Liver (tissue), 9 donors: Measurements from ENCODE around the gene E2F2. TPM values are rescaled to one million over a fixed set of nuclear protein-coding genes. Genes with fewer than 3 reads are reported as not detected.

ENCODE experiments used
- DNase-seq: peaks from one replicate; pipeline ENCODE4 v3.0.0-alpha.2; 2017; ENCODE audit warnings: low spot score
- H3K27ac ChIP-seq, 2 donors: one replicate each; pipeline ENCODE4 v1.7.0; 2013; ENCODE audit warnings: inconsistent platforms in 2 of 2, low read length in 2 of 2, control low read depth in 1 of 2, low read depth in 1 of 2, mild to moderate bottlenecking in 1 of 2
- H3K27me3 ChIP-seq, 4 donors: one replicate each; pipeline versions ENCODE4 v1.6.1 to v1.7.0; 2013; ENCODE audit warnings: low read length in 3 of 4, inconsistent platforms in 1 of 4, mild to moderate bottlenecking in 1 of 4, moderate library complexity in 1 of 4; ENCODE audit not compliant: control insufficient read depth in 4 of 4, insufficient read depth in 4 of 4
- H3K36me3 ChIP-seq, 4 donors: one replicate each; pipeline versions ENCODE4 v1.6.1 to v1.7.0; 2013; ENCODE audit warnings: low read length in 3 of 4, mild to moderate bottlenecking in 3 of 4, low read depth in 1 of 4, moderate library complexity in 1 of 4; ENCODE audit not compliant: control insufficient read depth in 4 of 4, insufficient read depth in 3 of 4
- H3K4me1 ChIP-seq, 4 donors: one replicate each; pipeline versions ENCODE4 v1.6.1 to v1.7.0; 2013; ENCODE audit warnings: low read length in 3 of 4, mild to moderate bottlenecking in 3 of 4, moderate library complexity in 1 of 4; ENCODE audit not compliant: control insufficient read depth in 4 of 4, insufficient read depth in 4 of 4
- H3K4me3 ChIP-seq, 3 donors: one replicate each; pipeline versions ENCODE4 v1.6.1 to v1.7.0; 2013; ENCODE audit warnings: low read length in 3 of 3, control low read depth in 1 of 3, low read depth in 1 of 3, mild to moderate bottlenecking in 1 of 3
- H3K9ac ChIP-seq, 2 donors: one replicate each; pipeline ENCODE4 v1.7.0; 2013; ENCODE audit warnings: low read length in 2 of 2, mild to moderate bottlenecking in 2 of 2, moderate library complexity in 2 of 2, control low read depth in 1 of 2, low read depth in 1 of 2
- H3K9me3 ChIP-seq, 4 donors: one replicate each; pipeline versions ENCODE4 v1.6.1 to v1.7.0; 2013; ENCODE audit warnings: low read length in 3 of 4; ENCODE audit not compliant: control insufficient read depth in 4 of 4
- ATF3 ChIP-seq: IDR thresholded peaks from 2 replicates; pipeline ENCODE4 v1.6.1; 2016; ENCODE audit warnings: antibody characterized with exemption
- CTCF ChIP-seq: fragments of 150-350 bp; IDR thresholded peaks from 2 replicates; pipeline ENCODE4 v1.5.1; 2017; ENCODE audit warnings: improper control_type of control experiment, low read depth, low read length; ENCODE audit not compliant: missing input control
- EGR1 ChIP-seq, 2 donors: IDR thresholded peaks; 2 replicates each; pipeline ENCODE4 v1.6.1; 2016 to 2018; ENCODE audit warnings: antibody characterized with exemption in 2 of 2, low read depth in 2 of 2
- FOXA1 ChIP-seq: IDR thresholded peaks from 2 replicates; pipeline ENCODE4 v1.6.1; 2016; ENCODE audit warnings: antibody characterized with exemption
- FOXA2 ChIP-seq: IDR thresholded peaks from 2 replicates; pipeline ENCODE4 v1.6.1; 2016; ENCODE audit warnings: antibody characterized with exemption
- GABPA ChIP-seq, 2 donors: IDR thresholded peaks in 1 of 2; conservative IDR thresholded peaks in 1 of 2; 2 replicates each; pipeline ENCODE4 v1.6.1; 2016; ENCODE audit warnings: antibody characterized with exemption in 2 of 2, mild to moderate bottlenecking in 1 of 2, moderate library complexity in 1 of 2
- HNF4A ChIP-seq, 2 donors: conservative IDR thresholded peaks; 2 replicates each; pipeline ENCODE4 v1.6.1; 2016; ENCODE audit warnings: antibody characterized with exemption in 2 of 2, mild to moderate bottlenecking in 2 of 2
- HNF4G ChIP-seq: IDR thresholded peaks from 2 replicates; pipeline ENCODE4 v1.6.1; 2016; ENCODE audit warnings: antibody characterized with exemption
- JUND ChIP-seq, 2 donors: IDR thresholded peaks; 2 replicates each; pipeline ENCODE4 v1.6.1; 2016; ENCODE audit warnings: antibody characterized with exemption in 2 of 2
- MAX ChIP-seq: IDR thresholded peaks from 2 replicates; pipeline ENCODE4 v1.6.1; 2016; ENCODE audit warnings: antibody characterized with exemption
- NR2F2 ChIP-seq: IDR thresholded peaks from 2 replicates; pipeline ENCODE4 v1.6.1; 2016; ENCODE audit warnings: antibody characterized with exemption
- RAD21 ChIP-seq, 2 donors: IDR thresholded peaks; 2 replicates each; pipeline ENCODE4 v1.6.1; 2016; ENCODE audit warnings: antibody characterized with exemption in 2 of 2, mild to moderate bottlenecking in 2 of 2
- REST ChIP-seq: IDR thresholded peaks from 2 replicates; pipeline ENCODE4 v1.6.1; 2016; ENCODE audit warnings: antibody characterized with exemption, mild to moderate bottlenecking
- RXRA ChIP-seq, 2 donors: IDR thresholded peaks; 2 replicates each; pipeline ENCODE4 v1.6.1; 2017 to 2018; ENCODE audit warnings: antibody characterized with exemption in 2 of 2, mild to moderate bottlenecking in 1 of 2
- SP1 ChIP-seq: IDR thresholded peaks from 2 replicates; pipeline ENCODE4 v1.6.1; 2018; ENCODE audit warnings: antibody characterized with exemption, mild to moderate bottlenecking
- TAF1 ChIP-seq: conservative IDR thresholded peaks from 2 replicates; pipeline ENCODE4 v1.6.1; 2016; ENCODE audit warnings: antibody characterized with exemption, mild to moderate bottlenecking
- YY1 ChIP-seq: IDR thresholded peaks from 2 replicates; pipeline ENCODE4 v1.6.1; 2016; ENCODE audit warnings: antibody characterized with exemption, mild to moderate bottlenecking
- ZBTB33 ChIP-seq: IDR thresholded peaks from 2 replicates; pipeline ENCODE4 v1.6.1; 2016; ENCODE audit warnings: antibody characterized with exemption
- WGBS: extraction: QIAGEN DNeasy Blood & Tissue Kit; methylation state at CpG from one replicate; pipeline ENCODE4 v1.1.7; 2013; 5-methylcytosine and 5-hydroxymethylcytosine counted together
- polyA plus RNA-seq, 2 donors: library from polyadenylated mRNA; stranded (reverse) in 1 of 2; unstranded in 1 of 2; fragments of 200-250 nt in 1 of 2; fragments of >200 nt in 1 of 2; fragmentation: Nextera tagmentation in 1 of 2; extraction: Ambion mirVana in 1 of 2; gene quantifications; one replicate each; pipeline versions ENCODE4 v1.2.1 to v1.2.3, GENCODE V29; 2013 to 2015
- total RNA-seq, 2 donors: library from RNA; depleted of rRNA; stranded (reverse); fragments of >200 nt; gene quantifications; one replicate each; pipeline ENCODE4 v1.2.3, GENCODE V29; 2014
- donor health status: healthy.
- donor health status: healthy.
- donor health status: healthy.
- donor health status: healthy.
- donor health status: healthy.

Gene E2F2
- total and polyA plus RNA-seq, 4 donors, result 0.08 to 79.9 (median 0.44) TPM

GRCh38 chr1:23559985-23560741, 29.1 kb upstream of the E2F2 start:
- Histone ChIP-seq H3K4me1 (peaks cover 2 to 28% (median 16%) of the 10 kb centered on the region in 4 donors), H3K9me3 (no peaks in the 10 kb centered on the region), H3K9ac (peak overlapping the region in 1 of 2 donors; percentile 74), H3K27ac (peak overlapping the region; percentile 81 to 84), H3K4me3 (peak overlapping the region in 1 of 3 donors; percentile 67), H3K36me3 (no peaks in the 10 kb centered on the region), H3K27me3 (no peaks in the 10 kb centered on the region)
- no peak for DNase-seq
- 42% methylated on average over 6 of the region's 6 CpGs for WGBS
- no peak for TF ChIP-seq HNF4A (conservative IDR thresholded peaks at IDR 0.05)
- no peak for TF ChIP-seq JUND (IDR thresholded peaks at IDR 0.05)
- TF ChIP-seq FOXA2, result no peak
- no peak for TF ChIP-seq HNF4G

- TF ChIP-seq ATF3 (no peak), MAX (peak; percentile 84), HNF4G (no peak), RXRA (IDR thresholded peaks at IDR 0.05) (peak; percentile 15 to 39), NR2F2 (no peak), TAF1 (peak; percentile 79), JUND (IDR thresholded peaks at IDR 0.05) (no peak), ZBTB33 (peak; percentile 41), RAD21 (IDR thresholded peaks at IDR 0.05) (peak; percentile 31 to 40), REST (peak; percentile 86), YY1 (peak; percentile 98), HNF4A (conservative IDR thresholded peaks at IDR 0.05) (peak; percentile 11 to 14), SP1 (peak; percentile 75), CTCF (no peak), GABPA (IDR thresholded peaks at IDR 0.05 in 1 of 2, conservative IDR thresholded peaks at IDR 0.05 in 1 of 2) (no peak), EGR1 (IDR thresholded peaks at IDR 0.05; ENCODE audit: low read depth in 2 of 2) (peak in 1 of 2 donors; percentile 47), FOXA2 (no peak), FOXA1 (peak; percentile 10)
- H3K9me3 ChIP-seq, result no peaks in the 10 kb centered on the region
- no peaks in the 10 kb centered on the region for H3K27me3 ChIP-seq
- H3K27ac ChIP-seq, result peak within 1 kb of the TSS; percentile 81 to 87
- 2% methylated on average over 57 of the region's 57 CpGs for WGBS
- H3K9ac ChIP-seq, result peak within 1 kb of the TSS; percentile 40 to 83
- H3K4me3 ChIP-seq, result peak within 1 kb of the TSS; percentile 67 to 85 (median 73)
- no peaks in the 10 kb centered on the region for H3K36me3 ChIP-seq
- DNase-seq, result peak; percentile 89
- peaks cover 2 to 35% (median 20%) of the 10 kb centered on the region in 4 donors for H3K4me1 ChIP-seq
These were observed 28.3 kb upstream of the E2F2 start, which contains the start of gene ID3 for GRCh38 chr1:23559136-23559984. ID3 (minus strand) TSS chr1:23559501; CDS start chr1:23559426, 75 bp downstream.
